GM13977 (cell line): Measurements from ENCODE around the gene SBNO2.

Source experiments
- DNase-seq: peaks from one replicate; pipeline ENCODE4 v3.0.0; 2012; ENCODE audit warnings: low spot score
- in situ Hi-C: fragments of 300-500 bp; cut with MboI; formaldehyde crosslinking; loops from one replicate; pipeline ENCODE4 v1.12.0; 2022; ENCODE audit warnings: low sequenced_read_pairs, low pct_unique_long_range_greater_than_20kb, mixed read lengths, inconsistent platforms; ENCODE audit not compliant: unreplicated experiment
- TF ChIP-seq, protein P1 (sequence below): IDR thresholded peaks from 2 replicates; pipeline ENCODE4 v1.5.1; 2012; ENCODE audit warnings: mild to moderate bottlenecking, control low read depth; ENCODE audit not compliant: insufficient read depth; ENCODE audit errors: extremely low read depth, missing control alignments

SBNO2 gene

GRCh38 chr19:1134431-1134830 is 39.6 kb downstream of the SBNO2 start:
- in situ Hi-C loops: no loop called here
- TF ChIP-seq, protein P1, sequence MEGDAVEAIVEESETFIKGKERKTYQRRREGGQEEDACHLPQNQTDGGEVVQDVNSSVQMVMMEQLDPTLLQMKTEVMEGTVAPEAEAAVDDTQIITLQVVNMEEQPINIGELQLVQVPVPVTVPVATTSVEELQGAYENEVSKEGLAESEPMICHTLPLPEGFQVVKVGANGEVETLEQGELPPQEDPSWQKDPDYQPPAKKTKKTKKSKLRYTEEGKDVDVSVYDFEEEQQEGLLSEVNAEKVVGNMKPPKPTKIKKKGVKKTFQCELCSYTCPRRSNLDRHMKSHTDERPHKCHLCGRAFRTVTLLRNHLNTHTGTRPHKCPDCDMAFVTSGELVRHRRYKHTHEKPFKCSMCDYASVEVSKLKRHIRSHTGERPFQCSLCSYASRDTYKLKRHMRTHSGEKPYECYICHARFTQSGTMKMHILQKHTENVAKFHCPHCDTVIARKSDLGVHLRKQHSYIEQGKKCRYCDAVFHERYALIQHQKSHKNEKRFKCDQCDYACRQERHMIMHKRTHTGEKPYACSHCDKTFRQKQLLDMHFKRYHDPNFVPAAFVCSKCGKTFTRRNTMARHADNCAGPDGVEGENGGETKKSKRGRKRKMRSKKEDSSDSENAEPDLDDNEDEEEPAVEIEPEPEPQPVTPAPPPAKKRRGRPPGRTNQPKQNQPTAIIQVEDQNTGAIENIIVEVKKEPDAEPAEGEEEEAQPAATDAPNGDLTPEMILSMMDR: no peak
- no peak for DNase-seq

DNA sequence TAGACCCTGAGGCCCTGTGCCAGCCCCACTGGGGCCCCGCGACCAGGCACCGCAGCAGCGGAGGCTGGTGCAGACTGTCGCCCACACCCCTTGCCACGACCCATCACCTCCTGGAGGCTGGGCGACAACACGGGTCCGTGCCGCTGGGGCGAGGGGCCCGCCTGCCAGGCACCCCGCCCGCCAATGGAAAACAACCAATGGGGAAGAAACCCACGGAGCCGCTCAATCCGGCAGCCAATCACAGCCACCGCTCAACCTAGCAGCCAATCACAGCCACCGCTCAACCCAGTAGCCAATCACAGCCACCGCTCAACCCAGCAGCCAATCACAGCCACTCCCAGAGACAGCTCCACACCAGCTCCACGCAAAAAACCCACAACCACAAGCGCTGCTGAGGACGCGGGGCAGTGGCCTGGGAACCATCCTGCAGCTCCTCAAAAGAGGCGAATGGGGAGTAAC is 40.6 kb downstream of the SBNO2 start:
- TF ChIP-seq, protein P1: no peak
- in situ Hi-C loops: no loop called here
- DNase-seq: peak; percentile 72

GRCh38 chr19:1132552-1133383 is 41.3 kb downstream of the SBNO2 start:
- TF ChIP-seq, protein P1: no peak
- in situ Hi-C loops: no loop called here
- no peak for DNase-seq

- DNase-seq: peak; percentile 92
- in situ Hi-C loops: no loop called here
- TF ChIP-seq, protein P1: peak; percentile 7
Observed at GRCh38 chr19:1131718-1132551, 42.1 kb downstream of the SBNO2 start.

DNA sequence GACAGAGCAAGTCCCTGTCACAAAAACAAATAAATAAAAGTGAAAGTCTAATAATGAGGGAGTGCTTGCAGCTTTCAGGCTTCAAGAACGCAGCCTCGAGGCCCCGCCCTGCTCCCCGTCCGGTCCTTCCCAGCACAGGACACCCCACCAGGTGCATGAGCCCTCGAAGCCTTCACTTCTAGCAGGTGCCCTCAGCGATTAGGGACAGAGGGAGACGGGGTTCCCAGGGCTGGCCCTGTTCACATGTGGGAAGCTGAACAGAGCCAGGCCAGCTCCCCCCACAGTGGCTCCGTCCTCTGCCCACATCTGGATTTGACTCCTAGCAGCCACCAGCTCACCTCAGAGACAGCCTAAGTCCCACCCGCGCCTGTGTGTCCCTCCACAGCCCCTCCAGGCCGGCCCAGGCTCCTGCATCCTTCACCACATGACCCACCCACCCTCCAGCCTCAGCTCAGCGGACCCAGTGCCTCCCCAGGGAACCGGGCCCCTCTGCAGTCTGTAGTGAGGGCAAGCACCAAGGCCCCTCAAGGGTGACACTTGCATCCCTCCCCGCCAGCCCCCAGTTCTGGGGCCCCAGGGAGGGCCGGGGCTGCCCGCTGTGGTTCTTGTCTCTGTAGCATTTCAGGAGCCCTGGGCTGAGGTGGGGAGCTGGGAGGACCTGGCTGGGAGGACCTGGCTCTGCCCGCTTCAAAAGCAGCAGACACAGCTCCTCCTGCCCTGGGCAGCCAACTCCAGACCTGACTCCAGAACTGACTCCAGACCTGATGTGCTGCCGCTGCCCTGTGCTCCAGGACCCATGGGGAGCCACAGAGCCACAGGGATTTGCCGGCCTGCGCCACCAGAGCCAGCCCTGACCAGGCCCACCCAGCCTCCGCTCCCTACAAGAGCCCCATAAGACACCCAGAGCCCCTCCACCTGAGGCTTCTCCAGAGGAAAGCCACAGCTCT is 43.0 kb downstream of the SBNO2 start:
- in situ Hi-C loops: no loop called here
- DNase-seq: peak; percentile 63
- TF ChIP-seq, protein P1: no peak

DNA sequence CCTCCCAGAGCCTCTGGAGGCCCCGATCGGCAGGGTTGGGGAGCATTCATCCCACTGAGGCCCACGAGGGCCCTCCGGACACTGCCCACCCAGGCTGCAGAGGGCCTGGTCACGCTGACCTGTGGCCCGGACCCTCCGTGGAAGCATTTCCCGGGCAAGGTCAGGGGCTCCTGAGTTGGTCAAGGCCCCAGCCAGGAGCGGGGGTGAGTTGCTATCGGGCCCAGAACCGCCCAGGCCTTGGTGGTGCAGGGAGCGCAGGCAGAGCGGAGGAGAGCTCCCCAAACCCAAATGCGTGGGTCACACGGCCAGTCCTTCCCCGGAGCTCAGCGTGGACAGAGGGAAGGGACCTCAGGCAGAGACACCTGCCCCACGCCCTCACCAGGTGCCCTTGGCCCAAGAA is 44.5 kb downstream of the SBNO2 start:
- TF ChIP-seq, protein P1: no peak
- in situ Hi-C loops: no loop called here
- DNase-seq: no peak
